ENCODE measurements around the gene KITLG.

DNA sequence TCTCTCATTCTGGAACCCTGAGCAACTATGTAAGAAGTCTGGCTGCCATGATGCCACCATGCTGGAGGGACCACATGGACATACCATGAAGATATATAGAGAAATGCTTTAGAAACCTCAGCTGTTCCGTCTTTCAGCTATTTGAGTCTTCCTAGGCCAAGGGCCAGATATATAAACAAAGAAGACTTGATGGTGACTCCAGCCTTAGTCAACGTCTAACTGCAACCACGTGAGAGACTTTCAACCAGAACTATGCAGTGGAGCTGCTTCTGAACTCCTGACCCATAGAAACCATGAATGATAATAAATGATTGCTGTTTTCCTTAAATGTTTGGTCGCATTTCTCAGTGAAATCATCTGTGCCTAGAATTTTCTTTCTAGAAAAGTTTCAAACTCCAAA is 20.0 kb upstream of the KITLG start:
- TF ChIP-seq, protein P1, sequence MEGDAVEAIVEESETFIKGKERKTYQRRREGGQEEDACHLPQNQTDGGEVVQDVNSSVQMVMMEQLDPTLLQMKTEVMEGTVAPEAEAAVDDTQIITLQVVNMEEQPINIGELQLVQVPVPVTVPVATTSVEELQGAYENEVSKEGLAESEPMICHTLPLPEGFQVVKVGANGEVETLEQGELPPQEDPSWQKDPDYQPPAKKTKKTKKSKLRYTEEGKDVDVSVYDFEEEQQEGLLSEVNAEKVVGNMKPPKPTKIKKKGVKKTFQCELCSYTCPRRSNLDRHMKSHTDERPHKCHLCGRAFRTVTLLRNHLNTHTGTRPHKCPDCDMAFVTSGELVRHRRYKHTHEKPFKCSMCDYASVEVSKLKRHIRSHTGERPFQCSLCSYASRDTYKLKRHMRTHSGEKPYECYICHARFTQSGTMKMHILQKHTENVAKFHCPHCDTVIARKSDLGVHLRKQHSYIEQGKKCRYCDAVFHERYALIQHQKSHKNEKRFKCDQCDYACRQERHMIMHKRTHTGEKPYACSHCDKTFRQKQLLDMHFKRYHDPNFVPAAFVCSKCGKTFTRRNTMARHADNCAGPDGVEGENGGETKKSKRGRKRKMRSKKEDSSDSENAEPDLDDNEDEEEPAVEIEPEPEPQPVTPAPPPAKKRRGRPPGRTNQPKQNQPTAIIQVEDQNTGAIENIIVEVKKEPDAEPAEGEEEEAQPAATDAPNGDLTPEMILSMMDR (IDR thresholded peaks at IDR 0.05 in 4 of 5, conservative IDR thresholded peaks at IDR 0.05 in 1 of 5), result no peak
- TF ChIP-seq POLR2A (IDR thresholded peaks at IDR 0.05), result no peak
